WERI-Rb-1 (cell line): ENCODE measurements around the gene HSPB9.
A peak's percentile ranks its signal among the peaks of the same experiment; 100 is the strongest.

Experiments
- DNase-seq: peaks from one replicate; pipeline ENCODE4 v3.0.0-alpha.2; 2020
- H3K27ac ChIP-seq: fragments of 250-450 bp; sonication (Bioruptor Pico); 2 replicates; pipeline ENCODE4 v1.5.1; 2020; ENCODE audit warnings: mild to moderate bottlenecking, moderate library complexity
- H3K27me3 ChIP-seq: fragments of 250-450 bp; sonication (Bioruptor Pico); 2 replicates; pipeline ENCODE4 v1.5.1; 2021; ENCODE audit warnings: mild to moderate bottlenecking, low read depth, moderate library complexity; ENCODE audit not compliant: insufficient read depth, severe bottlenecking
- H3K36me3 ChIP-seq: fragments of 250-450 bp; sonication (Bioruptor Pico); 2 replicates; pipeline ENCODE4 v1.5.1; 2020; ENCODE audit warnings: mild to moderate bottlenecking, moderate library complexity
- H3K4me3 ChIP-seq: 2 replicates; pipeline ENCODE4 v1.5.1; 2011; ENCODE audit warnings: low read depth, mild to moderate bottlenecking, control low read depth, low read length
- H3K9me3 ChIP-seq: fragments of 250-450 bp; sonication (Bioruptor Pico); 2 replicates; pipeline ENCODE4 v1.5.1; 2021; ENCODE audit warnings: mild to moderate bottlenecking, moderate library complexity; ENCODE audit not compliant: severe bottlenecking
- TF ChIP-seq, protein P1 (sequence below): IDR thresholded peaks from 2 replicates; pipeline ENCODE4 v1.5.1; 2011; ENCODE audit warnings: low read depth, mild to moderate bottlenecking, control low read depth, inconsistent platforms, low read length

The HSPB9 gene

GRCh38 chr17:42120770-42121769 is 1.5 kb upstream of the HSPB9 start, which contains the start of gene KAT2A:
Gene KAT2A, minus strand, starts transcription at chr17:42121367. Its CDS starts 63 bp downstream, at chr17:42121304.
- Histone ChIP-seq H3K27ac (peak within 1 kb of the TSS; percentile 54), H3K36me3 (peaks cover 58% of the 10 kb centered on the region)
- DNase-seq = peak; percentile 89

GRCh38 chr17:42124256-42124655 is 1.7 kb downstream of the HSPB9 start:
- Histone ChIP-seq H3K4me3 (no peak overlapping the region), H3K9me3 (no peaks in the 10 kb centered on the region), H3K27me3 (no peaks in the 10 kb centered on the region), H3K36me3 (peaks cover 53% of the 10 kb centered on the region), H3K27ac (no peak overlapping the region)
- DNase-seq = no peak
- TF ChIP-seq, protein P1, sequence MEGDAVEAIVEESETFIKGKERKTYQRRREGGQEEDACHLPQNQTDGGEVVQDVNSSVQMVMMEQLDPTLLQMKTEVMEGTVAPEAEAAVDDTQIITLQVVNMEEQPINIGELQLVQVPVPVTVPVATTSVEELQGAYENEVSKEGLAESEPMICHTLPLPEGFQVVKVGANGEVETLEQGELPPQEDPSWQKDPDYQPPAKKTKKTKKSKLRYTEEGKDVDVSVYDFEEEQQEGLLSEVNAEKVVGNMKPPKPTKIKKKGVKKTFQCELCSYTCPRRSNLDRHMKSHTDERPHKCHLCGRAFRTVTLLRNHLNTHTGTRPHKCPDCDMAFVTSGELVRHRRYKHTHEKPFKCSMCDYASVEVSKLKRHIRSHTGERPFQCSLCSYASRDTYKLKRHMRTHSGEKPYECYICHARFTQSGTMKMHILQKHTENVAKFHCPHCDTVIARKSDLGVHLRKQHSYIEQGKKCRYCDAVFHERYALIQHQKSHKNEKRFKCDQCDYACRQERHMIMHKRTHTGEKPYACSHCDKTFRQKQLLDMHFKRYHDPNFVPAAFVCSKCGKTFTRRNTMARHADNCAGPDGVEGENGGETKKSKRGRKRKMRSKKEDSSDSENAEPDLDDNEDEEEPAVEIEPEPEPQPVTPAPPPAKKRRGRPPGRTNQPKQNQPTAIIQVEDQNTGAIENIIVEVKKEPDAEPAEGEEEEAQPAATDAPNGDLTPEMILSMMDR = no peak

More at GRCh38 chr17:42120770-42121769, 1.5 kb upstream of the HSPB9 start, which contains the start of gene KAT2A:
- H3K9me3 ChIP-seq = no peaks in the 10 kb centered on the region
- H3K27me3 ChIP-seq = no peaks in the 10 kb centered on the region
- peak within 1 kb of the TSS; percentile 59 for H3K4me3 ChIP-seq
- TF ChIP-seq, protein P1 = no peak

GRCh38 chr17:42125565-42125964 is 3.0 kb downstream of the HSPB9 start:
- no peak for DNase-seq
- Histone ChIP-seq H3K4me3 (no peak overlapping the region), H3K27me3 (no peaks in the 10 kb centered on the region), H3K36me3 (peaks cover 60% of the 10 kb centered on the region), H3K9me3 (no peaks in the 10 kb centered on the region), H3K27ac (no peak overlapping the region)
- TF ChIP-seq, protein P1 = no peak

DNA sequence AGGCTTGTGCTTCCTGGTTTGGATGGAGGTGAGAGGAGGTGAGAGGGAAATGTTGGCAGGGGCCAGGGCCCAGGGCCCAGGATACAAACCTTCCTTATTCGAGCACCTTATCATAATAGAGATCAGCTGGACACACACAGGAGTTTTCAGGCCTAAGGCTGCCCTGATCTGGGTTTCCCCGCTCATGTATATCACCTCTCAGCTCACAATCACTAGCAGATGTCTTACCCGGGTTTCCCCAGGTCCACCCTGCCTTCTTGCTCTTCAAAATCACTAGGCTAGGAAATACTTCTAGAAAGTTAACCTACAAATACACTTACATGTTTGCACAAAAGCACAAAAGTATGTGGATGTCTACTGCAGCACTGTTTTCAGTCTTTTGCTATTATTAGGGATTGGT is 4.2 kb downstream of the HSPB9 start:
- TF ChIP-seq, protein P1 = no peak
- no peaks in the 10 kb centered on the region for H3K27me3 ChIP-seq
- no peak for DNase-seq
- H3K4me3 ChIP-seq = no peak overlapping the region
- peaks cover 64% of the 10 kb centered on the region for H3K36me3 ChIP-seq
- H3K9me3 ChIP-seq = no peaks in the 10 kb centered on the region
- no peak overlapping the region for H3K27ac ChIP-seq

DNA sequence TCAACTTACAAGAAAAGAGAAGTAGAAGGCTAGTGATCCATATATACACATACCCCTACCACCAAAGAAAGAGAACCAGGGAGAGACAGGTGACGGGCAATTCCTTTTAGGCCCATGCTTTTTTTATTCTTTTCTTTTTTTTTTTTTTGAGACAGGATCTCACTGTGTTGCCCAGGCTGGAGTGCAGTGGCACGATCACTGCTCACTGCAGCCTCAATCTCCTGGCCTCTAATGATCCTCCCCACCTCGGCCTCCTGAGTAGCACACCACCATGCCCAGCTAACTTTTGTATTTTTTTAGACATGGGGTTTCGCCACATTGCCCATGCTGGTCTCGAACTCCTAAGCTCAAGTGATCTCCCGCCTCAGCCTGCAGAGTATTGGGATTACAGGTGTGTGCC is 4.8 kb downstream of the HSPB9 start:
- peaks cover 65% of the 10 kb centered on the region for H3K36me3 ChIP-seq
- DNase-seq = no peak
- H3K4me3 ChIP-seq = no peak overlapping the region
- no peaks in the 10 kb centered on the region for H3K9me3 ChIP-seq
- H3K27ac ChIP-seq = no peak overlapping the region
- H3K27me3 ChIP-seq = no peaks in the 10 kb centered on the region
- TF ChIP-seq, protein P1 = no peak
